Activated naive CD4-positive, alpha-beta T cell treated with Interleukin-2 at 50 U/mL for 16 hours (primary cell): ENCODE measurements around the gene TPSD1.
"Not testable (repeated sequence)": the region's sequence is repeated elsewhere in the genome, so short reads cannot be mapped to it uniquely, and the experiment has no call there.

Experiments used
- DNase-seq: peaks from one replicate; pipeline ENCODE4 v3.0.0-alpha.2; 2020

Gene TPSD1

DNA sequence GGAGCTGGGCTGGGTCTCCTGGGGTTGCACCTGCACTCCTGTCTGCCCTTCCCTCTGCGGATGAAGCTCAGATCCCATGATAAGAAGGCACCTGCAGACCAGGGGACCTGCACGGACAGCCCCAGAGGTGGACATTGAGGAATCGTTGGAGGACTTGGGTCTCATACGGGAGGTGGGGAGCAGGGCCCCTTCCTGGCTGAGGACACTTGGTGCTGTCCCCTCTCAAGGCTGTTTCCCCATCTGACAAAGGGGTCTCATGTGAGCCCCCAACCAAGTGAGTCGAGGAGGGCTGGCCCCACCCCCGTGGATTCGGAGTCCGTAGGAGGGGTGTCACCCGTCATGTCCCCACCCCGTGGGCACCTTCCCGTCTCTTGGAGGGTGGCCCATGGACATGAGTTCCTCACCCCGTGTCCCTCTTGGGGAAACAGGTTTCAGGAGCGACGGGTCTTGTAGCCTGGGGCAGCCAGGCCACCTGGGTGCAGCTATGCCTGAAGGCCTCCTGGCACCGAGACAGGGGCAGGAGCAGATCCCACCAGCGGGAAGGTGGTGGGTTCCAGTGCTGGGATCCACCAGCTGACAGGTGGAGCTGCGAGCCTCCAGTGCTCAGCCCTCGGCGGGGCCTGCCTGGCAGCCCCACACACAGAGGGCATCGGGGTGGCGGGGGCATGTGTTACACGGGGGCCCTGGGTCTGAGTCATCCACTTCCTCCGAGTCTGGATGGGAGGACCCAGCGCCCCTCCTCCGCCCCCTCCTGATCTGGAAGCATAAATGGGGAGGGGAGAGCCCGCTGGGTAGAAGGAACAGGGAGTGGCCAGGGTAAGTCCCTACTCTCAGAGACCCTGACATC lies at the start of gene TPSD1:
TPSD1 (plus strand) TSS at position 794 of the 847 bp plus-strand sequence. CDS start 212 bp downstream, outside the sequence.
- not testable (repeated sequence) for DNase-seq

DNA sequence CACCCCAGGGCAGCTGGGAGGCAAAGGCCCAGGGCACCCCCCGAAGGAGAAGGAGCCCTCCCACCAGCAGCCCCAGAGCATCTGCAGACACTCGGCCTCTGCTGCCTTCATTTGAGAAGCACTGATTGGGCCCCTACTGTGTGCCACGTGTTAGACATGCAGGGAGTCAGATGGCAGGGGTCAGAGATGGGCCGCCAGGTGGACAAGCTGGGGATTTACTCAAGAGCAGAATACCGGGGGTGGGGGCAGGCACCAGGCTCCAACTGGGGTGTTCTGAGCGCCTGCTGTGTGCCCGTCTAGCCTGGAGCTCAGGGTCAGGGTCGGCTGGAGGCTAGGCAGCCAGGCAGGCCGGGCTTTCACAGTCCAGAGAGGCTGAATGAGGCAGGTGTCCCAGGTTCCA lies 49.5 kb upstream of the TPSD1 start:
- no peak for DNase-seq

- no peak for DNase-seq
Observed at GRCh38 chr16:1206786-1207185, 49.1 kb upstream of the TPSD1 start.

DNA sequence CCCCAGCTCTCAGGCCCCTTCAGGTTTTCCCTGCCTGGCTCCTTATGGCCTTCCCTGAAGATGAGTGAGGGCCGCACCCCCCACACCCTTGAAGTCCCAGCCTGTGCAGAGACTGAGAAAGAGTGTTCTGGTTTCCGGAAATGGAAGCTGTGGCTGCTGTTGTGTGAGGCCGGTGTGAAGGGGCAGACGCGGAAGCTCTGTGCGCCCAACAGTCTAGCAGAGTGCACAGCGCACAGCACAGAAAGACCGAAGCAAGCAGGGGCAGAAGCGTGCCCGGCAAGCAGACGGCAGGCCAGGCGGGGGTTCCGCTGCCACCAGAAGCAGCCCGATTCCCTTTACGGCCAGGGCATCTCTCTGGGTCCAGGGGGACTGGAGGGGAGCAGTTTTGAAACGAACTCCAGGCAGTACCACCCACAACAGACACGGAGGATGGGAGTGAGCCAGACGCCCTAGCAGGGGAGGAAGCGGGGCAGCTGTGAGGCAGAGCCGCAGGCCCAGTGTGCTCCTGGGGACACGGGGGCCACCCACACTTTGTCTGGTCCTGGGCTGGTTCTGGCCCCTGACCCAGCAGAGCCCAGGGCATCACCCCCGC lies 47.5 kb upstream of the TPSD1 start:
- no peak for DNase-seq

DNA sequence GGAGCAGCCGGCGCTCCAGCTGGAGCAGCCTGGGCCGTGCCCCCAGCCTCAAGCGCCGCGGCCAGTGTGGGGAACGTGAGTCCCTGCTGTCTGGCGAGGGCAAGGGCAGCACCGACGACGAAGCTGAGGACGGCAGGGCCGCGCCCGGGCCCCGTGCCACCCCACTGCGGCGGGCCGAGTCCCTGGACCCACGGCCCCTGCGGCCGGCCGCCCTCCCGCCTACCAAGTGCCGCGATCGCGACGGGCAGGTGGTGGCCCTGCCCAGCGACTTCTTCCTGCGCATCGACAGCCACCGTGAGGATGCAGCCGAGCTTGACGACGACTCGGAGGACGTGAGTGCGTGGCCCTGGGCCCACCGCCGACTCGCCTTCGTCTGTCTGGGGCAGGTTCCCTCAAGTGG lies 46.8 kb upstream of the TPSD1 start:
- no peak for DNase-seq

DNA sequence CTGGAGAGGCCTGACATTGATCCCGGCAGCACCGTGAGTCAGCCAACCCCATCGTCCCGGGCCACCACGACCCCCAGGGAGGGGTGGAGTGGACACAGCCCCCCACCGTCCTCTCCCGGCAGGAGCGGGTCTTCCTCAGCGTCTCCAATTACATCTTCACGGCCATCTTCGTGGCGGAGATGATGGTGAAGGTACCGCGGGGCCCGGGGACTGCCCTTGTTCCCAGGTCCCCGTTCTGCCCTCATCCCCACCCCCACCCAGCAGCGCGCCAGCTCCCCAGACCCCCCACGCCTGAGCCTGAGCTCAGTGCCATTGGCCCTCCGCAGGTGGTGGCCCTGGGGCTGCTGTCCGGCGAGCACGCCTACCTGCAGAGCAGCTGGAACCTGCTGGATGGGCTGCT lies 45.4 kb upstream of the TPSD1 start:
- DNase-seq = no peak

DNA sequence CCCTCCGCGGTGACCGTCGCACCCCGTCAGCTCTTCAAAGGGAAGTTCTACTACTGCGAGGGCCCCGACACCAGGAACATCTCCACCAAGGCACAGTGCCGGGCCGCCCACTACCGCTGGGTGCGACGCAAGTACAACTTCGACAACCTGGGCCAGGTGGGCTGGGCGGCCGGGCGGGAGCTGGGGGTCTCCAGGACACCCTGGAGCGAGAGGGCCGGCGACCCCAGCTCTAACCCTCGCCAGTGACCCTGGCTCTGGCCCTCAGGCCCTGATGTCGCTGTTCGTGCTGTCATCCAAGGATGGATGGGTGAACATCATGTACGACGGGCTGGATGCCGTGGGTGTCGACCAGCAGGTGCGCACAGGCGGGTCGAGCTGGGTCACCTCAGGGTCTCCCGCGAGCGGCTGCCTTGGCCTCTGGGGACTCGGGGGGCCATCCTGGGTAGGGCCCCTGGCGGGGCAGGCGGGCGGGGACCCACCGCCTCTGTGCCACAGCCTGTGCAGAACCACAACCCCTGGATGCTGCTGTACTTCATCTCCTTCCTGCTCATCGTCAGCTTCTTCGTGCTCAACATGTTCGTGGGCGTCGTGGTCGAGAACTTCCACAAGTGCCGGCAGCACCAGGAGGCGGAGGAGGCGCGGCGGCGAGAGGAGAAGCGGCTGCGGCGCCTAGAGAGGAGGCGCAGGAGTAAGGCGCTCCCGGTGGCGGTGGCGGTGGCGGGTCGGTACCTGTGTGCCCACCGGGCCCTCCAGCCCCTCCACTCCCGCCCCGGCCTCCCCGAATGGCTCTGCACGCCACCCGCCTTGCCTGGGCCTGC lies 44.2 kb upstream of the TPSD1 start:
- DNase-seq = no peak

- DNase-seq = no peak
Observed at GRCh38 chr16:1212616-1213194, 43.2 kb upstream of the TPSD1 start.

GRCh38 chr16:1213231-1213630 lies 42.6 kb upstream of the TPSD1 start:
- DNase-seq = no peak

- no peak for DNase-seq
Observed at GRCh38 chr16:1213796-1214372, 42.0 kb upstream of the TPSD1 start.

GRCh38 chr16:1214719-1215118 lies 41.1 kb upstream of the TPSD1 start:
- no peak for DNase-seq

DNA sequence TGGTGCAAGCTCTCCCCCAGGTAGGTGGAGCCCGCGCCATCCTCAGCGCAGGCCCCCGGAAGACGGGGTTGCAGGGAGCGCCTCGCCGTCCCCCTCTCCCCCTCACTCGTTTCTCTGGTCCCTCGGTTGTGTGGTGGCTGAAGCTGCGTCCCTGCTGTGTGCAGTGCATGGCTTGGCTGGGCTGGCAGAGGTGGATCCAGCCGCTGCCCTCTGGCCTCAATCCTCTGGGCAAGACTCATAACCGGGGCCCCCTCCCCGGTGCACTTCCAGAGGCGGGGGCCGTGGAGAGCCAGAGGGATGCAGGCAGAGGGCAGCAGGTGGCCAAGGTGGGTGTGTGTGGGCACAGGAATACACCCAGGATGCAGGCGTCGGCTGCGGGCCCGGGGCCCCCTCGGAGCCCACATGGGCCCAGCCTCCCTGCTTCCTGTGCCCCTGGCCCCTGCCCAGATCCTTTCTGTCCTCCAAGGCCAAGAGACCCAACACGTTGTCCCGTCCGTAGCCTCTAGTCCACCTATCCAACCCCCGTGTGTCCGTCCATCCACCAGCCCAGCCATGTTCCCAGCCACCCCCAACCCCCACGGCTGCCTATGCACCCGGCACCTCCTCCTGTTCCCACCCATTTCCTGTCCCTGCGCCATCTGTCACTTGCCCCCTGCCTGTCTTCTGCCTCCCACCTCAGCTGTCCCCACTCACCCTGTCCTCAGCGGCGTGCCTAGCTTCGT lies 40.1 kb upstream of the TPSD1 start:
- DNase-seq = no peak

GRCh38 chr16:1216296-1216619 lies 39.6 kb upstream of the TPSD1 start:
- no peak for DNase-seq

DNA sequence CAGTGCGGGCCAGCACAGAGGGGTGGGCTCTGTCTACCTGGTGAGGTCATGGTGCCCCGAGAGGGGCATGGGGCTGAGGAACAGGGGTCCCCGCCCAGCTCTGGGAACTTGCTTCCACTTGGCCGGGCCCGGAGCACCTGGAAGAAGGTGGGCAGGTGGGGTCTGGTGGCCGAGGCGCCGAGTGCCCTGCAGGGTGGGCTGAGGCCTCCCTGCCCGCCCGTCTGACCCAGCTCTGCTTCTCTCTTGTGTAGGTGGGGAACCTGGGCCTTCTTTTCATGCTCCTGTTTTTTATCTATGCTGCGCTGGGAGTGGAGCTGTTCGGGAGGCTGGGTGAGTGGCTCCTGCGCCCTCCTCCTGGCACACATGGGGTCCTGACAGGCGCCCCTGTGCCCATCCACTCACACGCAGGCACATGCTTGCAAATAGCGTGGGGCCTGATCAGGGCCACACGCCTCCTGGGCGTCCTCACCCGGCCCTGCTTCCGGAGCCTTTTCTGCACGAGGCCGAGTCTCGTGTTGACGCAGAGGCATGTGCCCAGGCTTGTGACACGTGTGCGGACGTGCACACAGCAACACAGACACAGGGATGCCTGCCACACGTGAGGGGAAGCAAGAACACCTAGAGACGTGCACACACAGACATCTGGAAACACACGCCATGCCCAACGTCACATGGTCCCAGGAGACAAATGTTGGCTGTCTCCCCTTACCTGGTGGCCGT lies 39.0 kb upstream of the TPSD1 start:
- DNase-seq = no peak

GRCh38 chr16:1217526-1217925 lies 38.3 kb upstream of the TPSD1 start:
- no peak for DNase-seq

GRCh38 chr16:1218061-1218929 lies 37.6 kb upstream of the TPSD1 start:
- no peak for DNase-seq

DNA sequence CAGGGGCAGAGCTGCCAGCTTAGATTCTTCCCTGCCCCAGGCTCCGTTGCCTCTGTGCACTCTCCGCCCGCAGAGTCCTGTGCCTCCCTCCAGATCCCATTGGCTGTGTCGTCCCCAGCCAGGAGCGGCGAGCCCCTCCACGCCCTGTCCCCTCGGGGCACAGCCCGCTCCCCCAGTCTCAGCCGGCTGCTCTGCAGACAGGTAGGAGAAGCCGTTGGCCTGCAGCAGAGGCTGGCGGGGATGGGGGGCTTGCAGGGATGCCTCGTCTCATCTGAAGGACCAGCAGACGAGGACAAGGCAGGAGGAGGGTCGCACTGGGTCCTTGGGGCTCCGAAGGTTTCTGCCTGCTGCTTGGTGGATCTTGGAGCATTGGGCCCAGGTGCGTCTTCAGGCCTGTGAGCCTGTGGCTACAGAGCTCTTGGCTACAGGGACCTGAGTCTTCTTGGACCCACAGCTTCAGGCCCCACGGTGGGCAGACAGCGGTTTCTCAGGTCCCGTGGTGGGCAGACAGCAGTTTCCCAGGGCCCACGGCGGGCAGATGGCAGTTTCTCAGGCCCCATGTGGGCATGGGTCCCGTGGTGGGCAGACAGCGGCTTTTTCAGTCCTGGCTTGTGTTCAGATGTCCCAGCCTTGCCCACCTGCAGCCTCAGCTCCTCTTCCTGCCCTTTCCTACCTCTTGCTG lies 36.8 kb upstream of the TPSD1 start:
- DNase-seq = no peak

DNA sequence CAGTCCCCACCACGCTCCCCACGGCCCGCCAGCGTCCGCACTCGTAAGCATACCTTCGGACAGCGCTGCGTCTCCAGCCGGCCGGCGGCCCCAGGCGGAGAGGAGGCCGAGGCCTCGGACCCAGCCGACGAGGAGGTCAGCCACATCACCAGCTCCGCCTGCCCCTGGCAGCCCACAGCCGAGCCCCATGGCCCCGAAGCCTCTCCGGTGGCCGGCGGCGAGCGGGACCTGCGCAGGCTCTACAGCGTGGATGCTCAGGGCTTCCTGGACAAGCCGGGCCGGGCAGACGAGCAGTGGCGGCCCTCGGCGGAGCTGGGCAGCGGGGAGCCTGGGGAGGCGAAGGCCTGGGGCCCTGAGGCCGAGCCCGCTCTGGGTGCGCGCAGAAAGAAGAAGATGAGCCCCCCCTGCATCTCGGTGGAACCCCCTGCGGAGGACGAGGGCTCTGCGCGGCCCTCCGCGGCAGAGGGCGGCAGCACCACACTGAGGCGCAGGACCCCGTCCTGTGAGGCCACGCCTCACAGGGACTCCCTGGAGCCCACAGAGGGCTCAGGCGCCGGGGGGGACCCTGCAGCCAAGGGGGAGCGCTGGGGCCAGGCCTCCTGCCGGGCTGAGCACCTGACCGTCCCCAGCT lies 35.7 kb upstream of the TPSD1 start:
- DNase-seq = no peak

- no peak for DNase-seq
Observed at GRCh38 chr16:1220841-1221627, 34.8 kb upstream of the TPSD1 start.
